ENCODE data around the gene AFF3. TPM values are rescaled to one million over a fixed set of nuclear protein-coding genes. Genes with fewer than 3 reads are reported as not detected.

The AFF3 gene
- total RNA-seq, 3 donors from 2014 or later (not counting 1 experiment from before 2014, with no cell fraction given), result 4.6 to 9.6 (median 5.6) TPM

GRCh38 chr2:99680946-99681345 lies 461.4 kb downstream of the AFF3 start:
- H3K4me1 ChIP-seq (ENCODE audit: control insufficient read depth, insufficient read depth, low read length), result no peaks in the 10 kb centered on the region
- intact Hi-C loops (cut with micrococcal nuclease), result no loop called here
- H3K36me3 ChIP-seq (ENCODE audit: control insufficient read depth, insufficient read depth, low read length), result no peaks in the 10 kb centered on the region
- WGBS (ENCODE audit: insufficient coverage), result no CpG with 5 or more reads among the region's 1 CpG
- Mint-ChIP-seq H3K27ac (no peak overlapping the region), H3K4me3 (no peak overlapping the region), H3K9me3 (no peaks in the 10 kb centered on the region), H3K4me1 (no peaks in the 10 kb centered on the region), H3K36me3 (no peaks in the 10 kb centered on the region), H3K27me3 (ENCODE audit: low read depth in 2 of 2) (no peaks in the 10 kb centered on the region)
- no peaks in the 10 kb centered on the region for H3K9me3 ChIP-seq (ENCODE audit: control insufficient read depth, insufficient read depth, low read length)
- no peak overlapping the region for H3K27ac ChIP-seq (ENCODE audit: low read length)
- ATAC-seq (no peak), DNase-seq (no peak)
- no peaks in the 10 kb centered on the region for H3K27me3 ChIP-seq (ENCODE audit: control insufficient read depth, insufficient read depth, low read length)
- no peak overlapping the region for H3K4me3 ChIP-seq (ENCODE audit: low read length)
- no peak for TF ChIP-seq CTCF (IDR thresholded peaks at IDR 0.05)

GRCh38 chr2:99679518-99679917 lies 462.9 kb downstream of the AFF3 start:
- TF ChIP-seq CTCF (IDR thresholded peaks at IDR 0.05), result no peak
- Histone ChIP-seq H3K4me1 (ENCODE audit: control insufficient read depth, insufficient read depth, low read length) (no peaks in the 10 kb centered on the region), H3K9me3 (ENCODE audit: control insufficient read depth, insufficient read depth, low read length) (no peaks in the 10 kb centered on the region), H3K36me3 (ENCODE audit: control insufficient read depth, insufficient read depth, low read length) (no peaks in the 10 kb centered on the region), H3K4me3 (ENCODE audit: low read length) (no peak overlapping the region), H3K27ac (ENCODE audit: low read length) (no peak overlapping the region), H3K27me3 (ENCODE audit: control insufficient read depth, insufficient read depth, low read length) (no peaks in the 10 kb centered on the region)
- no peak for ATAC-seq
- H3K36me3 Mint-ChIP-seq, result no peaks in the 10 kb centered on the region
- no peak overlapping the region for H3K27ac Mint-ChIP-seq
- H3K4me3 Mint-ChIP-seq, result no peak overlapping the region
- no peaks in the 10 kb centered on the region for H3K9me3 Mint-ChIP-seq
- DNase-seq, result no peak
- intact Hi-C loops (cut with micrococcal nuclease), result no loop called here
- H3K27me3 Mint-ChIP-seq (ENCODE audit: low read depth in 2 of 2), result no peaks in the 10 kb centered on the region
- H3K4me1 Mint-ChIP-seq, result no peaks in the 10 kb centered on the region

- Histone ChIP-seq H3K9me3 (ENCODE audit: control insufficient read depth, insufficient read depth, low read length) (no peaks in the 10 kb centered on the region), H3K36me3 (ENCODE audit: control insufficient read depth, insufficient read depth, low read length) (no peaks in the 10 kb centered on the region), H3K4me1 (ENCODE audit: control insufficient read depth, insufficient read depth, low read length) (no peaks in the 10 kb centered on the region), H3K27ac (ENCODE audit: low read length) (no peak overlapping the region), H3K27me3 (ENCODE audit: control insufficient read depth, insufficient read depth, low read length) (no peaks in the 10 kb centered on the region), H3K4me3 (ENCODE audit: low read length) (no peak overlapping the region)
- Mint-ChIP-seq H3K27me3 (ENCODE audit: low read depth in 2 of 2) (no peaks in the 10 kb centered on the region), H3K4me3 (no peak overlapping the region), H3K9me3 (no peaks in the 10 kb centered on the region), H3K4me1 (no peaks in the 10 kb centered on the region), H3K27ac (no peak overlapping the region), H3K36me3 (no peaks in the 10 kb centered on the region)
- ATAC-seq (no peak), DNase-seq (no peak)
- WGBS (ENCODE audit: insufficient coverage), result 76% methylated on average over 4 of the region's 4 CpGs
- intact Hi-C loops (cut with micrococcal nuclease), result no loop called here
- no peak for TF ChIP-seq CTCF (IDR thresholded peaks at IDR 0.05)
Observed at GRCh38 chr2:99678625-99679024, 463.8 kb downstream of the AFF3 start.

GRCh38 chr2:99677814-99678213 lies 464.6 kb downstream of the AFF3 start:
- no peaks in the 10 kb centered on the region for H3K36me3 Mint-ChIP-seq
- DNase-seq (no peak), ATAC-seq (no peak)
- Histone ChIP-seq H3K36me3 (ENCODE audit: control insufficient read depth, insufficient read depth, low read length) (no peaks in the 10 kb centered on the region), H3K4me1 (ENCODE audit: control insufficient read depth, insufficient read depth, low read length) (no peaks in the 10 kb centered on the region), H3K27ac (ENCODE audit: low read length) (no peak overlapping the region), H3K27me3 (ENCODE audit: control insufficient read depth, insufficient read depth, low read length) (no peaks in the 10 kb centered on the region), H3K9me3 (ENCODE audit: control insufficient read depth, insufficient read depth, low read length) (no peaks in the 10 kb centered on the region), H3K4me3 (ENCODE audit: low read length) (no peak overlapping the region)
- no peaks in the 10 kb centered on the region for H3K4me1 Mint-ChIP-seq
- no peak overlapping the region for H3K27ac Mint-ChIP-seq
- intact Hi-C loops (cut with micrococcal nuclease), result no loop called here
- TF ChIP-seq CTCF (IDR thresholded peaks at IDR 0.05), result no peak
- 90% methylated on average over 7 of the region's 7 CpGs for WGBS (ENCODE audit: insufficient coverage)
- no peak overlapping the region for H3K4me3 Mint-ChIP-seq
- no peaks in the 10 kb centered on the region for H3K9me3 Mint-ChIP-seq
- no peaks in the 10 kb centered on the region for H3K27me3 Mint-ChIP-seq (ENCODE audit: low read depth in 2 of 2)

All from natural killer cell (primary cell).